Measurements from ENCODE around the gene WHRN. TPM values are rescaled to one million over a fixed set of nuclear protein-coding genes. Genes with fewer than 3 reads are reported as not detected.

The WHRN gene
- total RNA-seq, 2 experiments from 2014 or later: 19.9 to 20.5 TPM

DNA sequence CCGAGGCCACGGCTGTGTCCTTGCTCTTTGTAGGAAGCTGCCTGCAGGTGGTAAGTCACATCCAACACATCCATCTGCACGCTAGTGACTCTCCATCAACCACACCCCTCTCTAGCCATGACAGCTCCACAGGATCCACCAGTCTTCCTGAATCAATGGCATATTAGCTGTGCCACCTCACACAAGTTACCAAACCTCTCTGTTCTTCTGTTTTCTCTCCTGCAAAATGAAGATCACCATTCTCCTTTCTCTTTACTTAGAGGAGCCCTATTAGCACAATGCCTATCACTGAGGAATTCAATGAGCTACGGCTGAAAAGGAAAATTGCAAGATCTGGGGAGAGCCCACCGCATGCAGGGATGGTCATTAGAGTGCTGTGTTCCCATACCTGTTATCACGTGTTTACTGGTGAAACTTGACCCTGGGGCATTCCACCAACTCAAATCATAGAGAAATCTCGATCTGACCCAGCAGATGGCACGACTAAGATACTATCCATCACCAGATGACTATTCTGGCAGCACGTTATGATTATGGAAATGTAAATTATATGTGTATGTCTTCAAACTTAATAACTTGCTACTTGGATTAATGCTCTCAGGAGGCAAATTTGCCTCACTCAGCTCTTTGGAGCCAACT lies 20.9 kb downstream of the WHRN start:
- DNase-seq: no peak
- POLR2A ChIA-PET: no interaction called here
- no peaks in the 10 kb centered on the region for H3K9me3 ChIP-seq (ENCODE audit: control insufficient read depth in 1 of 2, insufficient read depth in 1 of 2, low read length in 2 of 2)

DNA sequence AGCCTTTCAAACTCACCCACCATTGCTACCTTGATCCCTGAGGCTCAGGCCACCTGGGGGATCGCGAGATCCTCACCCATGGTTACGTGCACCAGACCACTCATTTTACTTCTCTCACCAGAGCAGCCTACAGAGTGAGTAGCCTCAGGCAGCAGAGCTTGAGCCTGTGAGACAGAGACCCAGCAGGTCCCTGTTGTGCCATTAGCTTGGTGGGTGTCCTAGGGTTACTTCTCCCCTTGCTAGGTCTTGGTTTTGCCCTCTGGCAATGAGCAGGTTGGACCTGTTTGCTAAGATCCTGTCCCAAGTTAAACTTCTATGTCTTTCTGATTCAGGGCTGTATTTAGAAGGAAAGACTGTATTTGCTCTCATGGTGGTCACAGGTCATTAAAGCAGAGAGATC lies 21.8 kb downstream of the WHRN start:
- Mint-ChIP-seq H3K27me3 (no peaks in the 10 kb centered on the region), H3K36me3 (ENCODE audit: low read depth) (no peaks in the 10 kb centered on the region), H3K27ac (no peak overlapping the region), H3K9me3 (no peaks in the 10 kb centered on the region), H3K4me3 (no peak overlapping the region), H3K4me1 (ENCODE audit: low read depth) (peaks cover 11% of the 10 kb centered on the region)
- no peak for TF ChIP-seq CTCF (IDR thresholded peaks at IDR 0.05)
- Histone ChIP-seq H3K4me3 (ENCODE audit: low read length) (no peak overlapping the region), H3K27ac (ENCODE audit: low read depth in 1 of 2, low read length in 2 of 2) (no peak overlapping the region), H3K36me3 (ENCODE audit: insufficient read depth, low read length) (no peaks in the 10 kb centered on the region), H3K9me3 (ENCODE audit: control insufficient read depth in 1 of 2, insufficient read depth in 1 of 2, low read length in 2 of 2) (no peaks in the 10 kb centered on the region), H3K27me3 (ENCODE audit: control insufficient read depth in 1 of 2, insufficient read depth in 2 of 2, low read length in 2 of 2) (no peaks in the 10 kb centered on the region), H3K4me1 (ENCODE audit: insufficient read depth, low read length) (peaks cover 27% of the 10 kb centered on the region)
- ChIA-PET CTCF (no interaction called here), POLR2A (interaction anchor here (0.7 kb wide), 1 partner anchor 50 kb away, joined by 3 read pairs; no protein-coding TSS in a partner anchor)
- intact Hi-C loops (cut with DNase I, micrococcal nuclease): no loop called here
- ATAC-seq (ENCODE audit: poor library complexity): no peak
- DNase-seq: no peak

More for the DNA sequence above, 20.9 kb downstream of the WHRN start:
- intact Hi-C loops (cut with DNase I, micrococcal nuclease): no loop called here
- no peak for TF ChIP-seq CTCF (IDR thresholded peaks at IDR 0.05)
- no peak for ATAC-seq (ENCODE audit: poor library complexity)
- Histone ChIP-seq H3K36me3 (ENCODE audit: insufficient read depth, low read length) (no peaks in the 10 kb centered on the region), H3K27me3 (ENCODE audit: control insufficient read depth in 1 of 2, insufficient read depth in 2 of 2, low read length in 2 of 2) (no peaks in the 10 kb centered on the region), H3K4me1 (ENCODE audit: insufficient read depth, low read length) (peaks cover 27% of the 10 kb centered on the region), H3K4me3 (ENCODE audit: low read length) (no peak overlapping the region), H3K27ac (ENCODE audit: low read depth in 1 of 2, low read length in 2 of 2) (no peak overlapping the region)
- no peaks in the 10 kb centered on the region for H3K9me3 Mint-ChIP-seq
- H3K27ac Mint-ChIP-seq: peak overlapping the region; percentile 27
- CTCF ChIA-PET: interaction anchor here (1.3 to 2.3 kb wide), 3 partner anchors 23 to 169 kb away, joined by 6 read pairs; no protein-coding TSS in a partner anchor
- no peaks in the 10 kb centered on the region for H3K36me3 Mint-ChIP-seq (ENCODE audit: low read depth)
- H3K4me1 Mint-ChIP-seq (ENCODE audit: low read depth): peaks cover 11% of the 10 kb centered on the region
- H3K27me3 Mint-ChIP-seq: no peaks in the 10 kb centered on the region
- no peak overlapping the region for H3K4me3 Mint-ChIP-seq

DNA sequence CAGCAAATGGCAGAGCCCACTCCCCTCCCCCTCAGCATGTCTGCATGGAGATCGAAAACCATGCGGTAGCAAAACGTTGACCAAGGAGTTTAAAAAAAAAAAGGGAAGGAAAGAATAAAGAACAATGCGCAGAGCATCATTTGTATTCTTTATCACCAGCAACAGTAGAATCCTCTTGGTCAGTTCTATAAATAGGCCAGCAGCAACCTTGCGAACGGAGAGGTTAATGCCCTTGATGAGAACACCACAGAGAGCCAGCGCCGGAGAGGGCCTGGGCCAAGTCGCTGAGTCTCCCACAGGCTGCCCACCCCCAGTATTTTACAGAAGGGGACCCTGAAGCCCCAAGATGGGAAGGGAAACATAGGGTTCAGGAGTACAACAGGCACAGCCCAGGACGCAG lies 22.7 kb downstream of the WHRN start:
- ChIA-PET POLR2A (no interaction called here), CTCF (no interaction called here)
- DNase-seq (no peak), ATAC-seq (ENCODE audit: poor library complexity) (no peak)
- Histone ChIP-seq H3K4me3 (ENCODE audit: low read length) (no peak overlapping the region), H3K36me3 (ENCODE audit: insufficient read depth, low read length) (no peaks in the 10 kb centered on the region), H3K9me3 (ENCODE audit: control insufficient read depth in 1 of 2, insufficient read depth in 1 of 2, low read length in 2 of 2) (no peaks in the 10 kb centered on the region), H3K4me1 (ENCODE audit: insufficient read depth, low read length) (peaks cover 24% of the 10 kb centered on the region), H3K27ac (ENCODE audit: low read depth in 1 of 2, low read length in 2 of 2) (no peak overlapping the region), H3K27me3 (ENCODE audit: control insufficient read depth in 1 of 2, insufficient read depth in 2 of 2, low read length in 2 of 2) (no peaks in the 10 kb centered on the region)
- H3K27me3 Mint-ChIP-seq: no peaks in the 10 kb centered on the region
- no peak for TF ChIP-seq CTCF (IDR thresholded peaks at IDR 0.05)
- no peaks in the 10 kb centered on the region for H3K9me3 Mint-ChIP-seq
- no peaks in the 10 kb centered on the region for H3K36me3 Mint-ChIP-seq (ENCODE audit: low read depth)
- H3K4me1 Mint-ChIP-seq (ENCODE audit: low read depth): peaks cover 11% of the 10 kb centered on the region
- intact Hi-C loops (cut with DNase I, micrococcal nuclease): no loop called here
- H3K4me3 Mint-ChIP-seq: no peak overlapping the region
- H3K27ac Mint-ChIP-seq: no peak overlapping the region
